Pancreas (tissue), 10 donors: Measurements from ENCODE around the gene SLC10A1. TPM values are rescaled to one million over a fixed set of nuclear protein-coding genes. Genes with fewer than 3 reads are reported as not detected.

Source experiments
- ATAC-seq, 4 donors: fragments of 200-7000 bp; cut with Tn5 transposase; one replicate each; pipeline versions ENCODE4 v1.8.0 to v1.9.1; 2020; ENCODE audit warnings: mild to moderate bottlenecking in 4 of 4, moderate library complexity in 4 of 4
- DNase-seq, 6 donors: peaks; one replicate each; pipeline ENCODE4 v3.0.0-alpha.2; 2020
- FAIRE-seq: peaks from 2 replicates; lab custom pipeline; 2012; peaks lifted over from hg19 to GRCh38; lab: Jason Lieb, UNC
- H3K27ac ChIP-seq, 4 donors: fragments of 200-600 bp; sonication (generic); 1 replicate in 3 of 4; 2 replicates in 1 of 4; pipeline versions ENCODE4 v1.5.0 to v1.8.0; 2020
- H3K27me3 ChIP-seq, 4 donors: fragments of 200-600 bp; one replicate each; pipeline ENCODE4 v1.8.0; 2021
- H3K36me3 ChIP-seq, 3 donors: fragments of 200-600 bp; sonication (generic) in 1 of 3; one replicate each; pipeline versions ENCODE4 v1.5.0 to v1.8.0; 2020 to 2021
- H3K4me1 ChIP-seq, 3 donors: fragments of 200-600 bp; one replicate each; pipeline ENCODE4 v1.8.0; 2021
- H3K4me3 ChIP-seq, 4 donors: fragments of 200-600 bp; sonication (generic) in 2 of 4; one replicate each; pipeline versions ENCODE4 v1.5.0 to v1.8.0; 2020 to 2021
- H3K9me3 ChIP-seq, 4 donors: fragments of 200-600 bp; one replicate each; pipeline ENCODE4 v1.8.0; 2021
- CTCF ChIP-seq, 4 donors: fragments of 200-600 bp; sonication (generic) in 3 of 4; IDR thresholded peaks; one replicate each; pipeline versions ENCODE4 v1.5.0 to v1.8.0; 2021; ENCODE audit warnings: antibody characterized with exemption in 4 of 4
- WGBS, 2 donors: extraction: QIAGEN DNeasy Blood & Tissue Kit; methylation state at CpG; one replicate each; pipeline ENCODE4 v1.1.7; 2013; 5-methylcytosine and 5-hydroxymethylcytosine counted together
- intact Hi-C, 3 donors: fragments of 100-400 bp; cut with DNase I; formaldehyde crosslinking; loops; one replicate each; pipeline versions ENCODE4 v1.11.1 to v1.14.2; 2022
- polyA plus RNA-seq, 2 donors: library from polyadenylated mRNA; stranded (reverse); fragments of 200-250 nt; gene quantifications; one replicate each; pipeline ENCODE4 v1.2.3, GENCODE V29; 2013
- total RNA-seq, 6 donors: library from RNA; stranded (reverse); fragmentation: NEBNext Ultra II Directional in 4 of 6; extraction: Animal tissue kit (Norgen Biotek cat#: 25700) in 4 of 6; gene quantifications; one replicate each; pipeline versions ENCODE4 v1.2.1 to v1.2.4, GENCODE V29; 2021 to 2023
- donor health status: healthy with polysubstance abuse.
- donor health status: DM: no; HTN: no; CAD: no; lungs with moderate emphysema.
- donor health status: DM: no; HTN: no; CAD: no.
- donor health status: control.
- donor health status: control.
- donor health status: Bipolar disorder and iron deficiency.
- donor health status: DM: yes; HTN: yes; CAD: no.
- donor health status: DM: no; HTN: no; CAD: no.
- donor health status: DM: no; HTN: no; CAD: no.
- donor health status: DM: yes; HTN: yes; CAD: no.

The SLC10A1 gene
- total and polyA plus RNA-seq, 8 donors: 0.06 TPM; not detected in 7

- Histone ChIP-seq H3K4me1 (no peaks in the 10 kb centered on the region), H3K4me3 (no peak overlapping the region), H3K9me3 (no peaks in the 10 kb centered on the region), H3K27ac (no peak overlapping the region), H3K36me3 (no peaks in the 10 kb centered on the region), H3K27me3 (no peaks in the 10 kb centered on the region)
- no peak for ATAC-seq
- FAIRE-seq: no peak
- 86 to 93% methylated on average over 4 of the region's 4 CpGs for WGBS, 2 donors
- TF ChIP-seq CTCF (IDR thresholded peaks at IDR 0.05): no peak
- no peak for DNase-seq
- intact Hi-C loops: no loop called here
These were observed 1.4 kb downstream of the SLC10A1 start for GRCh38 chr14:69795691-69796090.

- WGBS, 2 donors: 89 to 97% methylated on average over 3 of the region's 3 CpGs
These were observed 2.2 kb downstream of the SLC10A1 start for GRCh38 chr14:69794791-69795190.

GRCh38 chr14:69792887-69793421 is 4.1 kb downstream of the SLC10A1 start:
- H3K4me1 ChIP-seq: no peaks in the 10 kb centered on the region
- TF ChIP-seq CTCF (IDR thresholded peaks at IDR 0.05): no peak
- no peak overlapping the region for H3K27ac ChIP-seq
- WGBS, 2 donors: 91 to 93% methylated on average over 7 of the region's 7 CpGs
- H3K9me3 ChIP-seq: no peaks in the 10 kb centered on the region
- ATAC-seq: no peak
- H3K27me3 ChIP-seq: no peaks in the 10 kb centered on the region
- no peaks in the 10 kb centered on the region for H3K36me3 ChIP-seq
- intact Hi-C loops: no loop called here
- no peak overlapping the region for H3K4me3 ChIP-seq
- no peak for FAIRE-seq
- no peak for DNase-seq

More at GRCh38 chr14:69794791-69795190, 2.2 kb downstream of the SLC10A1 start:
- FAIRE-seq (no peak), ATAC-seq (no peak), DNase-seq (no peak)
- intact Hi-C loops: no loop called here
- Histone ChIP-seq H3K9me3 (no peaks in the 10 kb centered on the region), H3K36me3 (no peaks in the 10 kb centered on the region), H3K27ac (no peak overlapping the region), H3K4me3 (no peak overlapping the region), H3K27me3 (no peaks in the 10 kb centered on the region), H3K4me1 (no peaks in the 10 kb centered on the region)
- no peak for TF ChIP-seq CTCF (IDR thresholded peaks at IDR 0.05)

- DNase-seq (no peak), ATAC-seq (no peak), FAIRE-seq (no peak)
- Histone ChIP-seq H3K27ac (no peak overlapping the region), H3K4me3 (no peak overlapping the region), H3K27me3 (no peaks in the 10 kb centered on the region), H3K4me1 (no peaks in the 10 kb centered on the region), H3K9me3 (no peaks in the 10 kb centered on the region), H3K36me3 (no peaks in the 10 kb centered on the region)
- TF ChIP-seq CTCF (IDR thresholded peaks at IDR 0.05): no peak
- intact Hi-C loops: no loop called here
These were observed 7.9 kb downstream of the SLC10A1 start for GRCh38 chr14:69789118-69789640.

GRCh38 chr14:69786603-69787002 is 10.4 kb downstream of the SLC10A1 start:
- intact Hi-C loops: no loop called here

More at GRCh38 chr14:69786603-69787002, 10.4 kb downstream of the SLC10A1 start:
- H3K4me3 ChIP-seq: no peak overlapping the region
- no peaks in the 10 kb centered on the region for H3K27me3 ChIP-seq
- WGBS, 2 donors: 93 to 98% methylated on average over 3 of the region's 3 CpGs
- TF ChIP-seq CTCF (IDR thresholded peaks at IDR 0.05): no peak
- FAIRE-seq (no peak), DNase-seq (no peak), ATAC-seq (no peak)
- no peaks in the 10 kb centered on the region for H3K9me3 ChIP-seq
- H3K27ac ChIP-seq: no peak overlapping the region
- no peaks in the 10 kb centered on the region for H3K4me1 ChIP-seq
- no peaks in the 10 kb centered on the region for H3K36me3 ChIP-seq
